Activated CD8-positive, alpha-beta memory T cell treated with anti-CD3 and anti-CD28 coated beads, Interleukin-2, amount 50 U/mL, for 48 hours (primary cell): ENCODE results near the gene CNOT2.
"Not testable (repeated sequence)": the region's sequence is repeated elsewhere in the genome, so short reads cannot be mapped to it uniquely, and the experiment has no call there.

Experiments
- DNase-seq: peaks from one replicate; pipeline ENCODE4 v3.0.0-alpha.2; 2020

The CNOT2 gene

GRCh38 chr12:70366581-70367257 lies 123.5 kb downstream of the CNOT2 start:
- peak; percentile 75 for DNase-seq

- no peak for DNase-seq
These were observed 124.3 kb downstream of the CNOT2 start for GRCh38 chr12:70367258-70368141.

GRCh38 chr12:70372881-70373280 lies 129.6 kb downstream of the CNOT2 start:
- no peak for DNase-seq

GRCh38 chr12:70379846-70380245 lies 136.6 kb downstream of the CNOT2 start:
- DNase-seq: no peak

- no peak for DNase-seq
These were observed 140.3 kb downstream of the CNOT2 start for GRCh38 chr12:70383484-70383883.

GRCh38 chr12:70383886-70384285 lies 140.7 kb downstream of the CNOT2 start:
- no peak for DNase-seq

- no peak for DNase-seq
These were observed 143.5 kb downstream of the CNOT2 start for GRCh38 chr12:70386771-70387170.

- no peak for DNase-seq
These were observed 146.4 kb downstream of the CNOT2 start for GRCh38 chr12:70389678-70390077.

- DNase-seq: not testable (repeated sequence)
These were observed 149.4 kb downstream of the CNOT2 start for GRCh38 chr12:70392631-70393030.

- DNase-seq: no peak
These were observed 150.7 kb downstream of the CNOT2 start for GRCh38 chr12:70393787-70394499.

GRCh38 chr12:70398002-70398401 lies 154.8 kb downstream of the CNOT2 start:
- no peak for DNase-seq

- no peak for DNase-seq
These were observed 155.6 kb downstream of the CNOT2 start for GRCh38 chr12:70398862-70399261.

- no peak for DNase-seq
These were observed 156.1 kb downstream of the CNOT2 start for GRCh38 chr12:70399311-70399710.

GRCh38 chr12:70400124-70400523 lies 156.9 kb downstream of the CNOT2 start:
- no peak for DNase-seq

GRCh38 chr12:70402597-70402996 lies 159.4 kb downstream of the CNOT2 start:
- DNase-seq: no peak

- DNase-seq: no peak
These were observed 160.6 kb downstream of the CNOT2 start for GRCh38 chr12:70403826-70404225.
